LNCaP clone FGC (cell line): ENCODE measurements around the gene KIAA0930.
"Not testable (repeated sequence)": the region's sequence is repeated elsewhere in the genome, so short reads cannot be mapped to it uniquely, and the experiment has no call there.

Experiments
- DNase-seq: peaks from one replicate; pipeline ENCODE4 v3.0.0-alpha.2; 2011; ENCODE audit warnings: low read depth
- H3K4me3 ChIP-seq: 2 replicates; pipeline ENCODE4 v1.5.1; 2011; ENCODE audit warnings: mild to moderate bottlenecking, low read depth, low read length, control low read depth
- CTCF ChIP-seq: IDR thresholded peaks from 2 replicates; pipeline ENCODE4 v1.5.1; 2012; ENCODE audit warnings: mild to moderate bottlenecking; ENCODE audit not compliant: control insufficient read depth, insufficient read depth; ENCODE audit errors: extremely low read depth

The KIAA0930 gene

GRCh38 chr22:45261407-45262088, 20.9 kb upstream of the KIAA0930 start:
- no peak for DNase-seq
- no peak overlapping the region for H3K4me3 ChIP-seq
- no peak for TF ChIP-seq CTCF

DNA sequence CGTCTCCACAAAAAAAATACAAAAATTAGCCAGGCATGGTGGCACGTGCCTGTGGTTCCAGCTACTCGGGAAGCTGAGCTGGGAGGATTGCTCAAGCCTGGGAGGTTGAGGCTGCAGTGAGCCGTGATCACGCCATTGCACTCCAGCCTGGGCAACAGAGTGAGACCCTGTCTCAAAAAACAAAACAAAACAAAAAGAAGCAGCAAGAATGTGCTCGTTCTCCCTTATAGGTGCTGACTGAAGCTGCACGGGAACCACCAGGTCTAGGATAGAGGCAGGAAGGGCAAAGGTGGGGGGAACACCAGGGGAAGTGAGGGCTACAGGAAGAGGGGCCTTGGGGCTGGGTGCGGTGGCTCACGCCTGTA, 19.7 kb upstream of the KIAA0930 start:
- H3K4me3 ChIP-seq, DNase-seq: not testable (repeated sequence)

GRCh38 chr22:45259754-45260394, 19.2 kb upstream of the KIAA0930 start:
- no peak overlapping the region for H3K4me3 ChIP-seq
- no peak for DNase-seq
- TF ChIP-seq CTCF: no peak

DNA sequence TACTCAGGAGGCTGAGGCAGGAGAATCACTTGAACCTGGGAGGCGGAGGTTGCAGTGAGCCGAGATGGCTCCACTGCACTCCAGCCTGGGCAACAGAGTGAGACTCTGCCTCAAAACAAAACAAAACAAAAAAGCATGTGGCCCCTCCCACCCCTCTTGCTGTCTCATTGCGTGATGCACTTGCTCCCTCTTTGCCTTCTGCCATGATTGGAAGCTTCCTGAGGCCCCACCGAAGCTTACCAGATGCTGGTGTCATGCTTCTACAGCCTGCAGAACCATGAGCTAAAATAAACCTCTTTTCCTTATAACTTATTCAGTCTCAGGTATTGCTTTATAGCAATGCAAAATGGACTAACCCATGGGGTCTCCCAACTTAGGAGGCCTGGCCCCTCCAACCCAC, 17.2 kb upstream of the KIAA0930 start:
- not testable (repeated sequence) for DNase-seq

DNA sequence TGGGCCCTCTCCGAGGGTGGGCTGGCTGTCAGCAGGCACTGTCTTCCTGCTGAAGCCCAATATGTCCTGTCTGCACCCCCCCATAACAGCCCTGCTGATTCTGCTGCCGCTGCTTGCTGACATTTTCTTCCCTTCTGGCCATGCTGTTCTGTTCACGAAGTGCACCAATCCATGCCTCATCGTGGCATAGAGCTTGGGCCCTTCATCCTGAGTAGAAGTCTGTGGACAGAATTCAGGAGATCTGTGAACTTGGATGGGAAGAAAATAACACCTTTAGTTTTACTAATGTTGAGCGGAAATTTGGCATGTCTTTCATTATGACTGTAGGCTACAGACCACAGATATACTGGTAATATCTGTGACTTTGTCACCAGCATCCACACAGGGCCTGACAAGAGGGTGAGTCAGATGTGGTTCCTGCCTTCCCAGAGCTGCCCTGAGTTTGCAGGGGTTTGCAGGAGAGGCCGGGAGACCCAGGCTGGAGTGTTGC, 14.1 kb upstream of the KIAA0930 start:
- no peak for DNase-seq
- no peak for TF ChIP-seq CTCF
- H3K4me3 ChIP-seq: no peak overlapping the region

More for the DNA sequence above, 17.2 kb upstream of the KIAA0930 start:
- not testable (repeated sequence) for H3K4me3 ChIP-seq

DNA sequence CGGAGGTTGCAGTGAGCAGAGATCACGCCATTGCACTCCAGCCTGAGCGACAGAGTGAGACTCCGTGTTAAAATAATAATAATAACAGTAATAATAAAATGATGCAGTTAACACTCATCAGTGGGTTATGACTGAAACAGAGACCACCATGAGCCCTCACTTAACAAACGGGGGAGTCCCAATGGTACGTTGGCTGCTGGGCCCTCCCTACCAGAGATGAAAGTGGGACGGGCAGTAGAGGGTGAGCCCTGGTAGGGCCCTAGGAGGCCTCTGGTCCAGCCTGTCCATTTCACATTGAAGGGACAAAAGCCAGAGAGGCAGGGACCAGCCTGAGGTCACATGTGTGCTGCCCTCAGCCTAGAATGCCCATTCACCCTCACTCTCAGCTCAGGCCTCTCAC, 13.7 kb upstream of the KIAA0930 start:
- no peak overlapping the region for H3K4me3 ChIP-seq
- DNase-seq: no peak
- TF ChIP-seq CTCF: no peak

- DNase-seq: no peak
- no peak for TF ChIP-seq CTCF
These were observed 12.4 kb upstream of the KIAA0930 start for GRCh38 chr22:45253039-45253641.

DNA sequence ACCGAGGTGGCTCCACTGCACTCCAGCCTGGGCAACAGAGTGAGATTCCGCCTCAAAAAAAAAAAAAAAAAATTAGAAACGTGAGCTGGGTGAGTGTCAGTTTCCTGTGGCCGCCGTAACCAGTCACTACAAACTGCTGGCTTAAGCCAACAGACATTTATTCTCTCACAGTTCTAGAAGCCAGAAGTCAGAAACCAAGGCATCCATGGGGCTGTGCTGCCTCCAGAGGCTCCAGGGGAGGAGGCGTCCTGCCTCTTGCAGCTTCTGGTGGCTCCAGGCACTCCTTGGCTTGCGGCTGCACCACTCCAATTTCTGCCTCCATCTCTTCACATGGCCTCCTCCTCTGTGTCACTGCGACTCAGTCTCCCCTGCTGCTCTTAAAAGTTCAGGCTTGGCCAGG, 11.1 kb upstream of the KIAA0930 start:
- TF ChIP-seq CTCF: no peak

More at GRCh38 chr22:45253039-45253641, 12.4 kb upstream of the KIAA0930 start:
- no peak overlapping the region for H3K4me3 ChIP-seq

More for the DNA sequence above, 11.1 kb upstream of the KIAA0930 start:
- no peak overlapping the region for H3K4me3 ChIP-seq
- no peak for DNase-seq
